ENCODE results near the gene CLEC18B. TPM values are rescaled to one million over a fixed set of nuclear protein-coding genes. Genes with fewer than 3 reads are reported as not detected.

Gene CLEC18B
- polyA plus RNA-seq, 1 experiment, result 0.06 TPM

- TF ChIP-seq CTCF (IDR thresholded peaks at IDR 0.05; ENCODE audit: low read depth, low read length), result no peak
- POLR2A ChIA-PET, result no interaction called here
- no peaks in the 10 kb centered on the region for H3K9me3 ChIP-seq (ENCODE audit: control insufficient read depth, insufficient read depth, low read length)
- H3K27ac ChIP-seq (ENCODE audit: low read depth, low read length), result no peak overlapping the region
- CTCF ChIA-PET, result no interaction called here
- H3K27me3 ChIP-seq (ENCODE audit: control insufficient read depth, insufficient read depth, low read length), result no peaks in the 10 kb centered on the region
- no peak for DNase-seq (ENCODE audit: low read depth, low spot score)
- H3K4me3 ChIP-seq (ENCODE audit: low read depth, low read length), result no peak overlapping the region
Measured at GRCh38 chr16:74456290-74456625, 35.0 kb upstream of the CLEC18B start.

GRCh38 chr16:74455619-74456289 is 34.5 kb upstream of the CLEC18B start:
- no peak overlapping the region for H3K27ac ChIP-seq (ENCODE audit: low read depth, low read length)
- no peak for TF ChIP-seq CTCF (IDR thresholded peaks at IDR 0.05; ENCODE audit: low read depth, low read length)
- no peak for DNase-seq (ENCODE audit: low read depth, low spot score)
- H3K27me3 ChIP-seq (ENCODE audit: control insufficient read depth, insufficient read depth, low read length), result no peaks in the 10 kb centered on the region
- no peaks in the 10 kb centered on the region for H3K9me3 ChIP-seq (ENCODE audit: control insufficient read depth, insufficient read depth, low read length)
- CTCF ChIA-PET, result no interaction called here
- POLR2A ChIA-PET, result no interaction called here
- no peak overlapping the region for H3K4me3 ChIP-seq (ENCODE audit: low read depth, low read length)

- no peak for TF ChIP-seq CTCF (IDR thresholded peaks at IDR 0.05; ENCODE audit: low read depth, low read length)
- DNase-seq (ENCODE audit: low read depth, low spot score), result no peak
- no peaks in the 10 kb centered on the region for H3K27me3 ChIP-seq (ENCODE audit: control insufficient read depth, insufficient read depth, low read length)
- ChIA-PET POLR2A (no interaction called here), CTCF (no interaction called here)
- no peak overlapping the region for H3K27ac ChIP-seq (ENCODE audit: low read depth, low read length)
- H3K4me3 ChIP-seq (ENCODE audit: low read depth, low read length), result no peak overlapping the region
- no peaks in the 10 kb centered on the region for H3K9me3 ChIP-seq (ENCODE audit: control insufficient read depth, insufficient read depth, low read length)
Measured at GRCh38 chr16:74455213-74455612, 33.9 kb upstream of the CLEC18B start.

GRCh38 chr16:74451951-74452758 is 30.9 kb upstream of the CLEC18B start:
- no peak for TF ChIP-seq CTCF (IDR thresholded peaks at IDR 0.05; ENCODE audit: low read depth, low read length)
- Histone ChIP-seq H3K27ac (ENCODE audit: low read depth, low read length) (no peak overlapping the region), H3K4me3 (ENCODE audit: low read depth, low read length) (no peak overlapping the region), H3K9me3 (ENCODE audit: control insufficient read depth, insufficient read depth, low read length) (no peaks in the 10 kb centered on the region), H3K27me3 (ENCODE audit: control insufficient read depth, insufficient read depth, low read length) (no peaks in the 10 kb centered on the region)
- ChIA-PET CTCF (no interaction called here), POLR2A (no interaction called here)
- no peak for DNase-seq (ENCODE audit: low read depth, low spot score)
